Muscle of leg (tissue), 16 donors: ENCODE results near the gene SOCS2. TPM values are rescaled to one million over a fixed set of nuclear protein-coding genes. Genes with fewer than 3 reads are reported as not detected.
A peak's percentile ranks its signal among the peaks of the same experiment; 100 is the strongest.

Experiments used
- DNase-seq: peaks from one replicate; pipeline ENCODE4 v3.0.0; 2013
- H3K27ac ChIP-seq: one replicate; pipeline ENCODE4 v1.5.1; 2013; ENCODE audit warnings: mild to moderate bottlenecking, low read length, control low read depth
- H3K27me3 ChIP-seq: one replicate; pipeline ENCODE4 v1.6.1; 2013; ENCODE audit warnings: low read length; ENCODE audit not compliant: control insufficient read depth, insufficient read depth
- H3K36me3 ChIP-seq: one replicate; pipeline ENCODE4 v1.6.1; 2013; ENCODE audit warnings: low read length; ENCODE audit not compliant: control insufficient read depth, insufficient read depth
- H3K4me1 ChIP-seq: one replicate; pipeline ENCODE4 v1.6.1; 2013; ENCODE audit warnings: low read length; ENCODE audit not compliant: control insufficient read depth, insufficient read depth
- H3K4me3 ChIP-seq: one replicate; pipeline ENCODE4 v1.5.1; 2013; ENCODE audit warnings: low read length, control low read depth
- H3K9me3 ChIP-seq: replicated peaks from 2 replicates; pipeline ENCODE4 v1.6.1; 2013; ENCODE audit warnings: low read depth, low read length; ENCODE audit not compliant: control insufficient read depth
- WGBS: methylation state at CpG from one replicate; pipeline ENCODE4 v1.1.5; 2013; ENCODE audit warnings: missing lambda C conversion rate; ENCODE audit not compliant: insufficient coverage; 5-methylcytosine and 5-hydroxymethylcytosine counted together
- long read RNA-seq, 11 donors: transcript quantifications; one replicate each; lab custom pipeline, GENCODE V29; 2026
- polyA plus RNA-seq, 8 donors: library from polyadenylated mRNA; unstranded; fragments of 120-200 nt; gene quantifications; one replicate each; pipeline versions ENCODE4 v1.2.1 to v1.2.3, GENCODE V29; 2013; ENCODE audit warnings: inconsistent platforms in 1 of 8, low replicate concordance in 1 of 8; ENCODE audit not compliant: insufficient read length in 8 of 8, insufficient read depth in 1 of 8
- total RNA-seq: library from RNA; stranded (reverse); fragments of 120-200 nt; gene quantifications from one replicate; pipeline ENCODE4 v1.2.4, GENCODE V29; 2013

The SOCS2 gene, protein sequence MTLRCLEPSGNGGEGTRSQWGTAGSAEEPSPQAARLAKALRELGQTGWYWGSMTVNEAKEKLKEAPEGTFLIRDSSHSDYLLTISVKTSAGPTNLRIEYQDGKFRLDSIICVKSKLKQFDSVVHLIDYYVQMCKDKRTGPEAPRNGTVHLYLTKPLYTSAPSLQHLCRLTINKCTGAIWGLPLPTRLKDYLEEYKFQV
- total RNA-seq, result 15.3 TPM
- 10 to 100 TPM; 14.7 to 19.9 (median 16.6) TPM for polyA plus RNA-seq
- long read RNA-seq, donor 1, result 0 reads
- long read RNA-seq, donor 2, partial matches to known transcripts, result 0 of 1 reads
- long read RNA-seq, donor 2, other reads (novel, unspliced or antisense), result 0 of 1 reads
- long read RNA-seq, donor 3, partial matches to known transcripts, result 0 of 8 reads
- long read RNA-seq, donor 3, other reads (novel, unspliced or antisense), result 0 of 8 reads
- long read RNA-seq, donor 4, partial matches to known transcripts, result 0 of 4 reads
- long read RNA-seq, donor 4, other reads (novel, unspliced or antisense), result 0 of 4 reads
- long read RNA-seq, donor 5, transcript SOCS2-210 (2 exons, 1,716 nt), result major isoform, 5 of 15 reads
- long read RNA-seq, donor 5, partial matches to known transcripts, result 0 of 15 reads
- long read RNA-seq, donor 5, other reads (novel, unspliced or antisense), result 0 of 15 reads
- long read RNA-seq, donor 6, transcript SOCS2-202 (3 exons, 1,065 nt), result major isoform, 6 of 19 reads
- long read RNA-seq, donor 6, partial matches to known transcripts, result 8 of 19 reads
- long read RNA-seq, donor 6, other reads (novel, unspliced or antisense), result 0 of 19 reads
- long read RNA-seq, donor 7, partial matches to known transcripts, result 0 of 10 reads
- long read RNA-seq, donor 7, other reads (novel, unspliced or antisense), result 0 of 10 reads
- long read RNA-seq, donor 8, partial matches to known transcripts, result 0 of 4 reads
- long read RNA-seq, donor 8, other reads (novel, unspliced or antisense), result 0 of 4 reads
- long read RNA-seq, donor 9, partial matches to known transcripts, result 0 of 2 reads
- long read RNA-seq, donor 9, other reads (novel, unspliced or antisense), result 0 of 2 reads
- long read RNA-seq, donor 10, partial matches to known transcripts, result 0 of 7 reads
- long read RNA-seq, donor 10, other reads (novel, unspliced or antisense), result 0 of 7 reads
- long read RNA-seq, donor 11, partial matches to known transcripts, result 0 of 3 reads
- long read RNA-seq, donor 11, other reads (novel, unspliced or antisense), result 0 of 3 reads

DNA sequence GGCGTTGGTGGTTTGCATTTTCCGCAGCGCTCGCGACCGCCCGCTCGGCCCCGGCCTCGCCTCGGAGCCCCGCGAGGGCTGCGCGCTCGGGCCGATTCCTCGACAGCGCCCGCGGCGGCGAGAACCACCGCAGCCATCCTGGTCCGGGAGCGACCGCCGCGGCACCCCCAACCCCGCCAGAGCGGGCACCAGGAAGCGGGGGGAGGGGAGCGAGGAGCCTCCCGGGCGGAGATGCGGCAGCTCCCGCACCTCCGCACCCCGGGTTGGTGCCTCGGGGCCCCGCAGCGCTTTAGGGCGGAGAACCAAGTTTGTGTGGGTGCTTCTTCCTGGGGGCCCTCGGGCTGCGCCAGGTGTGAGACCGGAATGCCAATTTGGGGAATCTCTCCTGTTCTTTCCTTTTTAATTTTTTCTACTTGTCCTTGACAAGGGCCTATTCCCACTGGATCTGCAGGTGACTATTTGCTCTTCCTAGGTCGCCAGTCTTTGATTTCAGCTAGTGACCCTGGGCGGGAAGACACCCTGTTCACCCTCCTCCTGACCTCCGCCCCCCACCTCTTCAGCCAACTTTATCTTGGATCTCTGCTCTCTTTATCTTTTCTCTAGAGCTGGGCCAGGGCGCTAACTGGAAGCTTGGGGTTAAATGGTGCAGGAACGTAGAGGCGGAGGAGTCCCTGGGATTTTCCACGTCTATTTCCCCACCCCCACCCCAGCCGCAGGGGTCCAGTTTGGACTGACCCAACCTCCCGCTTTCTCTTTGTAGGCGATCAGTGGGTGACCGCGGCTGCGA, at the start of gene SOCS2:
SOCS2 (plus strand) TSS at position 751 of the 787 bp plus-strand sequence. CDS start 223 bp downstream, outside the sequence.
- H3K4me1 ChIP-seq, result peaks cover 19% of the 10 kb centered on the region
- peak within 1 kb of the TSS; percentile 71 for H3K4me3 ChIP-seq
- H3K27me3 ChIP-seq, result peaks cover 19% of the 10 kb centered on the region
- WGBS, result under 1% methylated on average over 52 of the region's 59 CpGs
- DNase-seq, result peak; percentile 51
- peaks cover 15% of the 10 kb centered on the region for H3K36me3 ChIP-seq
- peak within 1 kb of the TSS; percentile 95 for H3K27ac ChIP-seq
- no peaks in the 10 kb centered on the region for H3K9me3 ChIP-seq

DNA sequence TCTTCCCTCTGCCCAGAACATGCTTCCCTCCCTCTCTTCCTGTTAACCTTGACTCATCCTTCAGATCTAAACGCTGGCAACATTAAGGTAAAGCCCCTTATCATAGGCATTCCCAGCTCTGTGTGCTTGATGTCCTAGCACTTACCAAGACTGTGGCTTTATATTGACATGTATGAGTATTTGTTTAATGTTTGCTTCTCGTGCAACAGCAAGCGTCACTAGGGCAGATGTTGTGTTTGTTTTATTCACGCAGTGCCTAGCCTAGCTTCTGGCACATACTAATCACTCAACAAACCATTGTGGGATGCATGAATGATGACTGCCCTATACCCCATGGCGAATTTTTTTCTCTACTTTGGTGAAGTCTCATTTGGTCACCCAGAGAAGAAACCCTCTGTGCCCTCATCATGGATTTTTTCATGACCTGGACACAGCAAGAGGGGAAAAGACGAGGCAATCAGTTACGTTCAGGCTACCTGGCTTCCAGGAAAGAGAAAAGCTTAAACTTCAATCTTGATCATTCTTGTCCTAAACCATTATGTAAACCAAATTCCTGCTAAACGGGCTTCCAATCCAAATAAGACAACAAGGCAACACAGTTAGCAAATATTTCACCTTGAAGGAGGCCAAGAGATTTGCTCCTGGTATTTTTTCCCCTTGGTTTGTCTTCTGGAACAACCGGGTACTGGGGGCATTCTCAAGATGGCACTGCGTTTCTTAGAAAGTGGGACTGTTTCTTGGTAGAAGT, 47.9 kb upstream of the SOCS2 start:
- H3K36me3 ChIP-seq, result no peaks in the 10 kb centered on the region
- no peaks in the 10 kb centered on the region for H3K9me3 ChIP-seq
- H3K27me3 ChIP-seq, result no peaks in the 10 kb centered on the region
- H3K4me1 ChIP-seq, result no peaks in the 10 kb centered on the region
- H3K27ac ChIP-seq, result no peak overlapping the region
- no peak overlapping the region for H3K4me3 ChIP-seq
- no CpG with 5 or more reads among the region's 10 CpGs for WGBS
- DNase-seq, result no peak

DNA sequence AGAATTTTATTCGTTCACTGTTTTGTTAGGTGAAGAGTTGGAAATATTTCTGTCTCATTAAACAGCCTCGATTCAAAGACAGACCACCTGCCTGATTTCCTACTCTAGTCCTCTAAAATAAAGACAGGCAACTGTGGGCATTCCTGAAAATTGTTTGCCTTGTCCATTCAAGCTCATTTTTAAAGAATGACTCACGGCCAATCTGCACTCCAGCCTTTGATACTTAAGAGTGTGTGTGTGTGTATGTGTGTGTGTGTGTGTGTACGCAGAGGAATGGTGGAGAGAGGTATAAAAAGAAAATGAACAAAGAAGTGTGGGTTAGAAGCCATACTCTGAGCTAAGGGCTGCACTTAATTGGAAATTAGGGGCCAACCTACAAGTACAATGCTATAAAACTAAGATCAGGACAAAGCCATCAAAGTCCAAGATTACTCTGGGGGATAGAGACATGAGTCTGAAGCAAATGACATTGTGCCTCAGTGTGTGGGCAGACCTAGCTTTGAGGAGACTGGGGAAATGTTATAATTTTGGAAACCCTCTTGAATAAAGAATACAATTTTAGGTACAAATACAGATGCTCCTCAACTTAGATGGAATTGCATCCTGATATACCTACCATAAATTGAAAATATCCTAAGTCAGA, 45.6 kb upstream of the SOCS2 start:
- no peaks in the 10 kb centered on the region for H3K36me3 ChIP-seq
- no peak for DNase-seq
- no peaks in the 10 kb centered on the region for H3K4me1 ChIP-seq
- H3K4me3 ChIP-seq, result no peak overlapping the region
- no peaks in the 10 kb centered on the region for H3K27me3 ChIP-seq
- H3K27ac ChIP-seq, result no peak overlapping the region
- no peaks in the 10 kb centered on the region for H3K9me3 ChIP-seq
- WGBS, result no CpG with 5 or more reads among the region's 4 CpGs

DNA sequence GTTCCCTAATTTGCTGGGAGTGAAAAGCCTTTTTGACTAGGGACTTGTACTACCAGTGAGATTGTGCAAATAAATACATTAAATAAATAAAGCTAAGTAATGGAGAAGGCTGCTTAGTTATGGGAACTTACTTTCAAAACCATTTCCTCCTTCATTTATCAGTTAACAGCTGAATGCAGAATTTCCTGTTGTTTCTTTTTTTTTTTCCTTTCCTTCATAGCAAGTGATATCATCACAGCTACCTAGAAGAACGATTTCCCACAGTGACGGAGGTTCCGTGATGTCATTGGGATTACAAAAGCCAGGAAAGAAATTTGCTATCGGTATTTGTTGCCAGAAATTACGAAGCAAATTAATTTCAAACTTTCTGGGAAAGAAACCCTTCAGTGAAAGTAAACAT, 42.1 kb upstream of the SOCS2 start:
- Histone ChIP-seq H3K36me3 (no peaks in the 10 kb centered on the region), H3K27me3 (no peaks in the 10 kb centered on the region), H3K4me3 (no peak overlapping the region), H3K27ac (no peak overlapping the region), H3K9me3 (no peaks in the 10 kb centered on the region), H3K4me1 (no peaks in the 10 kb centered on the region)
- no peak for DNase-seq
- WGBS, result no CpG with 5 or more reads among the region's 5 CpGs

DNA sequence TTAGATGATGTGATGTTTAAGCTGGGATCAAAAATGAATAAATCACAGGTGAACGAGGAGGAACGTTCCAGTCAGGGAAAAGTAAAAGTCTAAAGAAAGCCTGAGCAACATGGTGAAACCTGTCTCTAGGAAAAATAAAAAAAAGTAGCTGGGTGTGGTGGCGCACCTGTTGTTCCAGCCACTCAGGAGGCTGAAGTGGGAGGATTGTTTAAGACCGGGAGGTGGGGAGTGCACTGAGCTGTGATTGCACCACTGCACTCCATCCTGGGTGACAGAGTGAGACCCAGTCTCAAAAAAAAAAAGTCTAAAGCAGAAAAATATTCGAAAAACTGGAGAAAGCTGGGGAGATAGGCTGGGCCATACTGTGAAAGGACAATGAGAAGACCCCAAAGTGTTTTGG, 39.2 kb upstream of the SOCS2 start:
- H3K9me3 ChIP-seq, result no peaks in the 10 kb centered on the region
- 91% methylated on average over 5 of the region's 5 CpGs for WGBS

DNA sequence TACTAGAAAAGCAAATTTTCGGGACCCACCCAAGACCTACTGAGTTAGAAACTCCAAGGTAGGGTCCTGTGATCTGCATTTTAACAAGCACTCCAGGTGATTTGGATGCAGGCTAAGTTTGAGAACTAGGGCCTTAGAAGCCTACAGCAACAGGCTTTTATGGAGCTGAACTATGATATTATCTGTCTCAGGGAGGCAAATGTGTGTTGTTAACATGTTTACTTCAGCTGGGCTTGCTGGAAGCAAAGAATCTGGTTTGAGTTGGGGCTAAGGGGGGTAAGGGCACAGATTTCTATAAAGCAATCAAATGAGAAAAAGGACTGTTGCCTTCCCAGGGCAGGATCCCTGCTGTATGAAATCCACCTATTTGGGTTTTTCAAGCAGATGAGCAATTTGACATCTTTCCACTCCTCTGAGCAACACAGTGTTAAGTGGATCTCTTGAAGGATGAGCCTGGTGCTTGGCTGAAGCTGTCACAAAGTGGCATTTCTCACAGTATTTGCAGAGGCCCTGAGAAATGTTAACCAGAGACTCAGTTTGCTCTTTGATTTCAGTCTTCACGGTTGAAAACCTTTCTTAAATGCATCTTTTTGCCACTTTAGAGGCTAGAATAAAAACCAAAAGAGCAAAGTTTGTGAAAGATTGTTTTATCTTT, 36.2 kb upstream of the SOCS2 start:
- no CpG with 5 or more reads among the region's 2 CpGs for WGBS
- no peaks in the 10 kb centered on the region for H3K27me3 ChIP-seq
- H3K9me3 ChIP-seq, result no peaks in the 10 kb centered on the region
- H3K4me1 ChIP-seq, result peaks cover 18% of the 10 kb centered on the region
- no peak overlapping the region for H3K4me3 ChIP-seq
- no peak for DNase-seq
- no peaks in the 10 kb centered on the region for H3K36me3 ChIP-seq
- H3K27ac ChIP-seq, result peak overlapping the region; percentile 79

More for the DNA sequence above, 39.2 kb upstream of the SOCS2 start:
- Histone ChIP-seq H3K27ac (no peak overlapping the region), H3K27me3 (no peaks in the 10 kb centered on the region), H3K4me3 (no peak overlapping the region), H3K4me1 (peaks cover 18% of the 10 kb centered on the region), H3K36me3 (no peaks in the 10 kb centered on the region)
- DNase-seq, result no peak

DNA sequence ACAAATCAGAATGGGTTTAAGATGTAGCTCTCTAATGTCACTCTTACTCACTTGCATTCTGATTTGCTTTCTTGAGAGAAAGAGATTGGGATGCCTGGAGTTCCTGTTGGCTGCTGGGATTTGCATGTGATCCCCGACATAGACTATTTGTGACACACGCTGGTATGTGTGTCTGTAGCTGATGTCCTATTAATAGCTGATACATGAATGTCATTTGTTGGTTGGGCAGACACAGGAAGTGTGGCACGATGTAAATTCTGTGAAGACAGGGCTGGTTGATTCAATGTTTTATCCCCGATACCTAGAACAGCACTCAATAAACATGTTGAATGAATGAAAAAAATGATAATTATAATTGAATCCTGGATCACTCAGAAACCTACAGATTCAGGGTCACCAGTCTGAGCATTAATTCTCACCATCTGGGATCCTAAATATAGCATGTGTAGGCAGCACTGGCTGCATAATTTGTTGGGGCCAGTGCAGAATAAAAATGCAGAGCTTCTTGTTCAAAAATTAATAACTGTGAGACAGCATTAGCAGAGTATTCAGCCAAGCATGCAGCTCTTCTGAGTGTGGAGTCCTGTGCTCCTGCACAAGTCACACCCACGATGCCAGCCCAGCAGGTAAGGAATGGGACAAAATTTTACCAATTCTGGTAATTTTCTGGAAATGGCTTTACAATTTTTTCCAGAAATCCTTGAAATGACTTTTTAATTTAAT, 35.5 kb upstream of the SOCS2 start:
- WGBS, result 20% methylated on average over 1 of the region's 5 CpGs
- H3K27ac ChIP-seq, result peak overlapping the region; percentile 79
- no peaks in the 10 kb centered on the region for H3K9me3 ChIP-seq
- H3K27me3 ChIP-seq, result no peaks in the 10 kb centered on the region
- peak; percentile 50 for DNase-seq
- H3K4me1 ChIP-seq, result peaks cover 18% of the 10 kb centered on the region
- no peak overlapping the region for H3K4me3 ChIP-seq
- H3K36me3 ChIP-seq, result no peaks in the 10 kb centered on the region

DNA sequence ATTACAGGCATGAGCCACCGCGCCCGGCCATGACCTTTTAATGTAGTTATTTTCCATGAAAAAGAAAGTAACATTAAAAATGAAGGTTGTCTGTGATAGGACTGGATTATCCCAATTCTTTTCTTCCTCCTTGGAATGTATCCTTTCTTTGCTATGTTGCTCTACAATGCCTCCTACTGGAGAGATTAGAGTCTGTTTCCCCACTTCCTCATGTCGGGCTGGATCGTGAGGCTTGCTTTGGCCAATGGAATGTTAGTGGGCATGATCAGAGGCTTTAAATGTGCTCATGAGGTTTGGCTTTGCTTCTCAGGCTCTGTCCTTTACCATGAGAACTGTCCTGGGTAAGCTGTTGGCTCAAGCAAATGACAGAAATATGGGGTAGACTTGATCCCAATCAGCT, 34.7 kb upstream of the SOCS2 start:
- Histone ChIP-seq H3K4me1 (peaks cover 18% of the 10 kb centered on the region), H3K4me3 (no peak overlapping the region), H3K36me3 (no peaks in the 10 kb centered on the region), H3K27ac (no peak overlapping the region), H3K27me3 (no peaks in the 10 kb centered on the region), H3K9me3 (no peaks in the 10 kb centered on the region)
- no peak for DNase-seq
- WGBS, result 83% methylated on average over 2 of the region's 5 CpGs
